Calu3 (cell line): Measurements from ENCODE around the gene SLC15A1. TPM values are rescaled to one million over a fixed set of nuclear protein-coding genes. Genes with fewer than 3 reads are reported as not detected.

Experiments
- BruUV-seq: library from RNA; stranded (reverse); fragments of 400-500 nt; replicated peaks from 2 replicates; lab custom pipeline; 2021; lab: Mats Ljungman, UMichigan
- CTCF ChIA-PET: fragments of 300-600 bp; sonication (Branson Sonifier 250); formaldehyde crosslinking; loops from one replicate; lab custom pipeline; 2022; ENCODE audit warnings: antibody characterized with exemption; lab: Charles Lee
- DNase-seq: peaks from one replicate; pipeline ENCODE4 v3.0.0; 2022
- H3K27ac Mint-ChIP-seq: one replicate; pipeline ENCODE4 v1.8.0; 2022; ENCODE audit warnings: mixed read lengths; ENCODE audit not compliant: unreplicated experiment
- H3K27me3 Mint-ChIP-seq: one replicate; pipeline ENCODE4 v1.8.0; 2022; ENCODE audit warnings: mixed read lengths; ENCODE audit not compliant: unreplicated experiment
- H3K36me3 Mint-ChIP-seq: one replicate; pipeline ENCODE4 v1.8.0; 2022; ENCODE audit warnings: mild to moderate bottlenecking, moderate library complexity, mixed read lengths; ENCODE audit not compliant: insufficient read depth, unreplicated experiment
- H3K4me1 Mint-ChIP-seq: one replicate; pipeline ENCODE4 v1.8.0; 2022; ENCODE audit warnings: mild to moderate bottlenecking, low read depth, mixed read lengths; ENCODE audit not compliant: unreplicated experiment
- H3K4me3 Mint-ChIP-seq: one replicate; pipeline ENCODE4 v1.8.0; 2022; ENCODE audit warnings: mild to moderate bottlenecking, low read depth, moderate library complexity, mixed read lengths; ENCODE audit not compliant: unreplicated experiment
- H3K9me3 Mint-ChIP-seq: one replicate; pipeline ENCODE4 v1.8.0; 2022; ENCODE audit warnings: low read depth, mixed read lengths; ENCODE audit not compliant: unreplicated experiment
- CTCF ChIP-seq: fragments of 200-600 bp; IDR thresholded peaks from one replicate; pipeline ENCODE4 v1.8.0; 2022; ENCODE audit warnings: antibody characterized with exemption; ENCODE audit not compliant: unreplicated experiment
- intact Hi-C: fragments of 100-400 bp; cut with micrococcal nuclease; formaldehyde crosslinking; loops from one replicate; pipeline ENCODE4 v1.10.0; 2022; ENCODE audit not compliant: unreplicated experiment
- total RNA-seq: library from RNA; stranded (reverse); gene quantifications from 2 replicates; pipeline ENCODE4 v1.2.3, GENCODE V29; 2022

Gene SLC15A1
- total RNA-seq, 1 experiment from 2014 or later = 0.99 TPM

DNA sequence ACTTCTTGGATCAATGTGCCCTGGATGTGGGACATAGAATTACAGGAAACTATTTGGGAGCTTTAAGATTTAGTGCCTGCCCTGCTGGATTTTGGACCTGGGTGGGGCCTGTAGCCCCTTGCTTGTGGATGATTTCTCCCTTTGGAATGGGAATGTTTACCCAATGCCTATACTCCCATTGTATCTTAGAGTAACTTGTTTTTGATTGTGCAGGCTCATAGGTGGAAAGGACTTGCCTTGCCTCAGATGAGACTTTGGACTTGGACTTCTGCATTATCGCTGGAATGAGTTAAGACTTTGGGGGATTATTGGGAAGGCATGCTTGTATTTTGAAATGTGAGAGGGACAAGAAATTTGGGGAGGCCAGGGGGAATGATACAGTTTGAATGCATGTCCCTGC is 13.5 kb downstream of the SLC15A1 start:
- no peak for DNase-seq
- intact Hi-C loops = no loop called here
- TF ChIP-seq CTCF = no peak
- Mint-ChIP-seq H3K9me3 (no peaks in the 10 kb centered on the region), H3K36me3 (no peaks in the 10 kb centered on the region), H3K27me3 (no peaks in the 10 kb centered on the region), H3K27ac (no peak overlapping the region), H3K4me3 (no peak overlapping the region), H3K4me1 (no peaks in the 10 kb centered on the region)
- BruUV-seq = no TSS peak
- CTCF ChIA-PET = no interaction called here

DNA sequence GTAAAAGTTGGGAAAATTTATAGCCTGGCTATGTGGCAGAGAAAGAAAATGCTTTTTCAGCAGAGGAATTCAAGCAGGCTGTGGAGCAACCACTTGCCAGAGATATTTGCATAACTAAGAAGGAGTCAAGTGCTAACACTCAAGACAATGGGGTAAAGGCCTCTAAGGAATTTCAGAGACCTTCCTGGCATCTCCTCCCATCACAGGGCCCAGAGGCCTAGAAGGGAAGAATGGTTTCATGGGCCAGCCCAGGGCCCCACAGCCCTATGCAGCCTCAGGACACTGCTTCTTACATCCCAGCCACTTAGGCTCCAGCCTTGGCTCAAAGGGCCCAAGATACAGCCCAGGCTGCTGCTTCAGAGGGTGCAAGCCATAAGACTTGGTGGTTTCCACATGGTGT is 14.3 kb downstream of the SLC15A1 start:
- Mint-ChIP-seq H3K27me3 (no peaks in the 10 kb centered on the region), H3K4me1 (no peaks in the 10 kb centered on the region), H3K27ac (no peak overlapping the region), H3K9me3 (no peaks in the 10 kb centered on the region), H3K36me3 (no peaks in the 10 kb centered on the region), H3K4me3 (no peak overlapping the region)
- no peak for TF ChIP-seq CTCF
- CTCF ChIA-PET = no interaction called here
- no peak for DNase-seq
- BruUV-seq = no TSS peak
- intact Hi-C loops = no loop called here

GRCh38 chr13:98731925-98732324 is 20.5 kb downstream of the SLC15A1 start:
- intact Hi-C loops = no loop called here
- no peaks in the 10 kb centered on the region for H3K4me1 Mint-ChIP-seq

GRCh38 chr13:98731038-98731437 is 21.4 kb downstream of the SLC15A1 start:
- no peak for TF ChIP-seq CTCF
- Mint-ChIP-seq H3K9me3 (no peaks in the 10 kb centered on the region), H3K4me1 (no peaks in the 10 kb centered on the region), H3K4me3 (no peak overlapping the region), H3K27me3 (no peaks in the 10 kb centered on the region), H3K27ac (no peak overlapping the region), H3K36me3 (no peaks in the 10 kb centered on the region)
- BruUV-seq = no TSS peak
- CTCF ChIA-PET = no interaction called here
- intact Hi-C loops = no loop called here
- no peak for DNase-seq

More at GRCh38 chr13:98731925-98732324, 20.5 kb downstream of the SLC15A1 start:
- no peak for TF ChIP-seq CTCF
- Mint-ChIP-seq H3K9me3 (no peaks in the 10 kb centered on the region), H3K36me3 (no peaks in the 10 kb centered on the region), H3K27me3 (no peaks in the 10 kb centered on the region), H3K4me3 (no peak overlapping the region), H3K27ac (no peak overlapping the region)
- DNase-seq = no peak
- CTCF ChIA-PET = no interaction called here
- BruUV-seq = no TSS peak
